HG03135 (cell line): ENCODE results near the gene MRFAP1.

Experiments used
- ATAC-seq: cut with Tn5 transposase; IDR thresholded peaks from one replicate; pipeline ENCODE4 v1.9.1; 2021; ENCODE audit warnings: mild to moderate bottlenecking, moderate library complexity; ENCODE audit not compliant: unreplicated experiment

MRFAP1 gene

DNA sequence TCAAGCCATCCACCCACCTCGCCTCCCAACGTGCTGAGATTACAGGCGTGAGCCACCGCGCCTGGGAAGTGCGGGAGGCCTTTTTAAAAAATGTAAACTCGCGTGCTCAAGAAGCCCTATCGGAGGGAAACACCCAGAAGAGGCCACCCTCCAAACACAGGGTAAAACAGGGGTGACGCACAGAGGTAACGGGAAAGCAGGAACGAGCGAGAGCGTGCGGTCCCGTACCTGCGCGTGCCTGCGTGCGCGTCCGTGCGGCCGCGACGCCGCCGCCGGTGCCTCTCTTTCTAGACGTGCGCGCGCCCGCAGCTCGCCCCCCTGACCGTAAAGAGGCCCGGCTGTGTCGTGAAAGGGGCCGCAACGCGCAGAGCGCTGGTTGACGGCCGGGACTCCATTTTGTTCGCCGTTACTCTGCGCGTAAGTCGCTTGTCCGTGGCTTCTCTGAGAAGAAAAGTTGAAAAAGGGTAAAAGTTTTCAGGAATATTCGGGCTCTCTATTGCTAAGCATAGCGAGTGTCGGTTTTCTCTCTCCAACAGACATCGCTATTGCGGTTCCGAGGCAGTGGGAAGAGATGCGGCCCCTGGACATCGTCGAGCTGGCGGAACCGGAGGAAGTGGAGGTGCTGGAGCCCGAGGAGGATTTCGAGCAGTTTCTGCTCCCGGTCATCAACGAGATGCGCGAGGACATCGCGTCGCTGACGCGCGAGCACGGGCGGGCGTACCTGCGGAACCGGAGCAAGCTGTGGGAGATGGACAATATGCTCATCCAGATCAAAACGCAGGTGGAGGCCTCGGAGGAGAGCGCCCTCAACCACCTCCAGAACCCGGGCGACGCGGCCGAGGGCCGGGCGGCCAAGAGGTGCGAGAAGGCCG, at the start of gene MRFAP1:
Gene MRFAP1 (plus strand): TSS at position 394 of the 872 bp plus-strand sequence. CDS start 178 bp downstream, at position 572.
- ATAC-seq = peak; percentile 77

- no peak for ATAC-seq
These were observed 49.2 kb upstream of the MRFAP1 start for GRCh38 chr4:6591313-6591712.

DNA sequence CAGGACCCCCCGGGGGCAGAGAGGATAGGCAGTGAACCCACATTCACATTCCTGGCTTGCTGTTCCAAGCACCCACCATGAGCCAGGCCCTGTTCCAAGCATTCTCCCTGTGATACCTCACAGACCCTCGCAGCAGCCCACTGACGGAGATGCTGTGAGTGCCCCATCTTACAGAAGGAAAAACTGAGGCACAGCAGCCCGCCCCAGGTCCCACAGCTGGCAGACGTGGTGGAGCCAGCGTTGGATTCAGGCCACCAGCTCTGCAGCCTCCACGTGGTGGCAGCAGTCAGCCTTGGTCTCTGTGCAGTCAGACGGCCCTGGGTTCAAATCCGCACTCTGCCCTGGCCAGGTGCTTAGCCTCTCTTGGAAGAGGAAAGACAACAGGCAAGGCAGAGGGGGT, 48.7 kb upstream of the MRFAP1 start:
- ATAC-seq = no peak

DNA sequence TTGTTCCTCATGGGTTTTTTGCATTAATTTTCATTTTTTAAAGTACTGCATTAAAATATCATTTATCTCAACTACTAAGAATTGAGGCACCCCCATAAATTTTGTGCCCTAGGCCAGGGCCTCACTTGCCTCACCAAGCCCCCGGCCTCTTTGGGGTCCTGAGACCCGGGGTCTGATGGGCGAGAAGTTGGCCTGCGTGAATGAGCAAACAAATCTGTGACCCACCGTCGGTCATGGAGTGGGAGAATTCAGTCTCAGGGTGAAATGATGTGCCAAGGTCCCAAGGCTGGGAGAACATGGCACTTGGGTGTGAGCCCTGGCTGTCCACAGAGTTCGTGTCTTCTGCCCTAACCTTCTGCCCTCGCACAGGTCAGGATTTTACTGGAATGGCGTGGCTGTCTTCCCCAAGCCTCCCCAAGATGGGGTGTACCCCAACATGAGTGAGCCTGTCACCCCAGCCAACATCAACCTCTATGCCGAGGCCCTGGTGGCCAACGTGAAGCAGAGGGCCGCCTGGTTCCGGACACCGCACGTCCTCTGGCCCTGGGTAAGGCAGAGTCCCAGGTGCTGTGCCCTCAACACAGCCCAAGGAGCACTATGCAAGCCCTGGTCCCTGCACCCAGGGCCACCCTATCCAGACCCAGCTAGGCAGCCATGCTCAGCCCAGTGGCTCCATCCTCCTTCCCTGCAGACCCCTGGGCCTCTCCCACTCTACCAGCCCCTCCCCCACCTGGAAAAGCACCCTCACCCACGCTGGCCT, 47.5 kb upstream of the MRFAP1 start:
- no peak for ATAC-seq

DNA sequence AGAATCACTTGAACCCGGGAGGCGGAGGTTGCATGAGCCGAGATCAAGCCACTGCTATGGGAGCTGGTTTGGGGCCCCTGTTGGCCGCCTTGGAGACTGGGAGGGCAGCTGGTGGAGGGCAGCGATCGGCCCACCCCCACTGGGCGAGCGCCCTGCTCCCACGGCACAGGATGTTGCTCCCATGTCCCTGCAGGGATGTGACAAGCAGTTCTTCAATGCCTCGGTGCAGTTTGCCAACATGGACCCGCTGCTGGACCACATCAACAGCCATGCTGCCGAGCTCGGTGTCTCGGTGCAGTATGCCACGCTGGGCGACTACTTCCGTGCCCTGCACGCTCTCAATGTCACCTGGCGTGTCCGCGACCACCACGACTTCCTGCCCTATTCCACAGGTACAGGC, 46.1 kb upstream of the MRFAP1 start:
- no peak for ATAC-seq

DNA sequence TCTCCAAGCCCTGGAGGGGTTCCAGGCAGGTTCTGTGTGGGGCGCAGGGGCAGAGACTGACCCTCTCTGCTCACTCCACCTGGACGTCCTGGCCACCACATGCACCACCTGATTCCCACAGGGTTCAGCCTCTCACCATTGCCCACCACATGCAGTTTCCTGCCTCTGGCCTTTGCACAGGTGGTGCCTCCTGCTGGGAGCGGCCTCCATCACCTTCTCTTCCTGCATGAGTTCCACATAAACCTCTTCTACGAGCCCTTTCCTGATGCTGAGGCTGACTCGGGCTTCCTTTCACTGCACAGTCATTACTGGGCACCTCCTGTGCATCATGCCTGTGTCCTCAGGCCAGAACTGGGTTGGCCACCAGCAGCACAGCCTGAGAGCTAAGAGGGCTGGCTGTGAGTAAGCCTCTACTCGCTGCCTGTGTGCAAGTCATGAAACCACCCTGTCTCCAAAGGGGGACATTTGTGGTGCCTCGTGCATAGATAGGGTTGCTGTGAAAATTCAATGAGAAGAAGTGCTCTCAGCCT, 45.6 kb upstream of the MRFAP1 start:
- ATAC-seq = no peak

DNA sequence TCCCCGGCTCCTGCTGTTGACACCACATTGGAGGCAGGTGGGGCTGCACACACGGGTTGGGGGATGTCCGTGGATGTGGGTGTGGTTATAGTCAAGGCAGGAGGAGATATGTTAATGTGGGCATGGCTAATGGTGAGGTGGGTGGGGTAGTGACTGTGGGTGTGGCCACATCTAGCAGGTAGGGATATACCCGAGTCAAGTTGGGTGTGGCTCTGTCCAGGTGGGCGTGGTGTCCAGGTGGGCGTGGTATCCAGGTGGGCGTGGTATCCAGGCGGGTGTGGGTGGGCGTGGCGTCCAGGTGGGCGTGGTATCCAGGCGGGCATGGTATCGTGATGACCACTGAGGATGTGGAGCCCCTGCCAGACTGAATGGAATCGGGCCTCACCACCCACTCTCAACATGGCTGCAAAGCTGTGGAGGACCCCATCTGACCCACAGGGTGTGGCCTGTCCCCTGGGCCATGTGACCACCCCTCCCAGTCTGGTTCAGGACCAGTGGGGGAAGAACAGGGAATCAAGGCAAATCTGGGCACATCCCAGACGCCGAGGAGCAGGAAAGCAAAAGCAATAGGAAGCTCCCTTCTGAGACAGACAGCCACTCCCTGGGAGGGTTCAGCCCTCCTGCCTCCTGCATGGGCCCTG, 44.5 kb upstream of the MRFAP1 start:
- ATAC-seq = no peak

DNA sequence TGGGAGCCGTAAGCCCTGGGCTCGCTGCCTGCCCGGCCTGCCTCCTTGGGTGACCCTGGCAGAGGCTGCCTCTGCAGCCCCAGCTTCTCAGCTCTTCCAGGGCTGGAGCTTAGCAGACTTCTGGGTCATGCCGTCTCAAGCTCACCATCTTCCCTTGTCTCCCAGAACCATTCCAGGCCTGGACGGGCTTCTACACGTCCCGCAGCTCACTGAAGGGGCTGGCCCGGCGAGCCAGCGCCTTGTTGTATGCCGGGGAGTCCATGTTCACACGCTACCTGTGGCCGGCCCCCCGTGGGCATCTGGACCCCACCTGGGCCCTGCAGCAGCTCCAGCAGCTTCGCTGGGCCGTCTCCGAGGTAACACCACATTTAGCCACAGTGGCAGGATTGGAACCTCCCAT, 43.5 kb upstream of the MRFAP1 start:
- no peak for ATAC-seq

DNA sequence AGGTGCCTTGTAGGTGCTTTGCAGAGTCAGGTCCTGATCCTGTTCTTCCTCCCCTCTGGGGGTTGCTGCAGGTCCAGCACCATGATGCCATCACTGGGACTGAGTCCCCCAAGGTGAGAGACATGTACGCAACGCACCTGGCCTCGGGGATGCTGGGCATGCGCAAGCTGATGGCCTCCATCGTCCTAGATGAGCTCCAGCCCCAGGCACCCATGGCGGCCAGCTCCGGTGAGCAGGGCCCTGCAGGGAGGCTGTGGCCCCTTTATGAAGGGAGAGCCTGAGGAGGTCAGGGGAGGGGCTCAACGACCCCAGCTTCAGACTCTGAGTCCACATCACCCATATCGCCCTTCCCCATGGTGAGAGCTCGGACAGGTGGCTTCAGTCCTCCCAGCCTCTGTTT, 42.4 kb upstream of the MRFAP1 start:
- no peak for ATAC-seq

- ATAC-seq = no peak
These were observed 41.8 kb upstream of the MRFAP1 start for GRCh38 chr4:6598641-6599040.

DNA sequence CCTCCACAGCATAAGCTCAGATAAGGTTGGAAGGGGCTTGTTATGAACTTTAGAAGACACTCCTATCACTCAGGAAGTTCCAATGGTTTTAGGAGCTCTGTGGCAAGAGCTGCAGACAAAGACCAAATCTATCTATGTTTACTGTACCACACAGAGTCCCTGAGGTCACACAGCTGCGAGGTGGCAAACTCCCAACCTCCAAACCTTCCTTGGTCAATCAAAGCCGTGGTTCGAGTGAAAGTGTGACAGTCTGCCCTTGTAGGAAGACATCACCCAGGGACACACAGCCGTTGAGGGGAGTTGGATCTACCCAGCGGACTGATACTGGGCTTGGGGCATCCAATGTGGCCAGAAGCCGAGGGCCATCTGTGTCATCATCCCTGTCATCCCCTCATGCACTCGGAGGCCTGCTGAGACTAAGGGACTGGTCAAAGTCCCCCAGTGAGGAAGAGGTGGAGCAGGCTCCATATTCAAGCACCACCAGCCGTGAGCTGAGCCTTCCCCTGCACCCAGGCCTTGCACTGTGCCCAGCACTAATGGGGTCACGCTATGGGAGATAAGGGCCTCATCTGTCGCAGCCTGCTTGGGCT, 38.7 kb upstream of the MRFAP1 start:
- ATAC-seq = no peak

DNA sequence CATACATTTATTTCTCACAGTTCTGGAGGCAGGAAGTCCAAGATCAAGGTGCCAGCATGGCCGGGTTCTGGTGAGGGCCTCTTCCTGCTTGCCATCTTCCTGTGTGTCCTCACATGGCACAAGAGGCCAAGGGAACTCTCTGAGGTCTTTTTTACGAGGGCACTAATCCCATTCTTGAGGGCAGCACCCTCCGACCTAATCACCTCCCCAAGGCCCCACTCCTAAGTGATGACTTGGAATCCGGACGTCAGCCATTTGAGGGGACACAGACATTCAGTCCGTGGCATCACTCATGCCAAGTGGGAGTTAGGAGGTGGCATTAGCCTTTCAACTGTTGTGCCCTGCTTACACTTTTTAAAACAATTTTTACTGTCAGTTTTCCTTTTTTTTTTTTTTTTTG, 38.2 kb upstream of the MRFAP1 start:
- ATAC-seq = no peak

GRCh38 chr4:6603128-6603527, 37.4 kb upstream of the MRFAP1 start:
- no peak for ATAC-seq

DNA sequence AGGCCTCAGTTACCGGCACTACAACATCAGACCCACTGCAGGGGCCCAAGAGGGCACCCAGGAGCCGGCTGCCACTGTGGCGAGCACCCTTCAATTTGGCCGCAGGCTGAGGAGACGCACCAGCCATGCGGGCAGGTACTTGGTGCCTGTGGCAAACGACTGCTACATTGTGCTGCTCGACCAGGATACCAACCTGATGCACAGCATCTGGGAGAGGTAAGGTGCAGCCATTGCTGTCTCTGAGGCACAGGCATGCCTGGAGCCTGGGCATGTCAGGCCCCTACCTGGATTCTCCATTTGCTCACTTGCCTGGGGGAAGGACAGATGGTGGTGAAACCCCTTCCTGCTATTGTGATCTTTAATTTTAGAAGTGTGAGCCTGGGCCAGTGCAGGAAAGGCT, 35.4 kb upstream of the MRFAP1 start:
- ATAC-seq = no peak

- no peak for ATAC-seq
These were observed 34.9 kb upstream of the MRFAP1 start for GRCh38 chr4:6605605-6606004.

DNA sequence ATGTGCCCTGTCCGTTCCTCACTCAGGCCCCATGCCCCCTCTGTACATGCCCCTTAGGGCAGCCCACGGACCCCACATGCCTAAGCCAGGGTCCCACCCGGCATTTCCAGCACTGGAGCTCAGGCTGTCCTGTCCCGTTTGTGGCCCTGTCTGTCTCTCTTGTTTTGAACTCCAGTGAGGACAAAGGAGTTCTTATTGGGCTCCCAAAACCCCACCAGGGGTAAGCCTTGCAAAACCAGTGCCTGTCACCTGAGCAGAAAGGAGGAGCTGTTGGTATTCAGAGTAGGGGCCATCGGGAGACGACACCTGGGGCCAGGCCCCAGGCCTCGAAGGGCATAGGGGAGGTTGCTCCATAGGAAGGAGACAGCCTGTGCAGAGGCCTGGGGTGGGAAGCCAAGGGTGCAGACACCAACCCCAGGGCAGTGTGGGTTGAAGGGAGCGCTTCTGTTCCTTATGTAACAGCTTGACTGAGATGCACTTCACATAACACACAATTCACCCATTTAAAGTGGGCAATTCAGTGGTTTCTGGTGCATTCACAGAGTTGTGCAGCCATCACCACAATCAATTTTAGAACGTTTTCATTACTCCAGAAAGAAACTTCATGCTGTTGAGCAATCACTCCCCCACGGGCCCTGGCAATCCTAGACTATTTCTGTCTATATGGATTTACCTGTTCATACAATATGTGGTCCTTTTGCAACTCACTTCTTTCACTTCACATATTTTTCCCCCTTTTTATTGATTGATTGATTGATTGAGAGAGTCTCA, 33.8 kb upstream of the MRFAP1 start:
- no peak for ATAC-seq

DNA sequence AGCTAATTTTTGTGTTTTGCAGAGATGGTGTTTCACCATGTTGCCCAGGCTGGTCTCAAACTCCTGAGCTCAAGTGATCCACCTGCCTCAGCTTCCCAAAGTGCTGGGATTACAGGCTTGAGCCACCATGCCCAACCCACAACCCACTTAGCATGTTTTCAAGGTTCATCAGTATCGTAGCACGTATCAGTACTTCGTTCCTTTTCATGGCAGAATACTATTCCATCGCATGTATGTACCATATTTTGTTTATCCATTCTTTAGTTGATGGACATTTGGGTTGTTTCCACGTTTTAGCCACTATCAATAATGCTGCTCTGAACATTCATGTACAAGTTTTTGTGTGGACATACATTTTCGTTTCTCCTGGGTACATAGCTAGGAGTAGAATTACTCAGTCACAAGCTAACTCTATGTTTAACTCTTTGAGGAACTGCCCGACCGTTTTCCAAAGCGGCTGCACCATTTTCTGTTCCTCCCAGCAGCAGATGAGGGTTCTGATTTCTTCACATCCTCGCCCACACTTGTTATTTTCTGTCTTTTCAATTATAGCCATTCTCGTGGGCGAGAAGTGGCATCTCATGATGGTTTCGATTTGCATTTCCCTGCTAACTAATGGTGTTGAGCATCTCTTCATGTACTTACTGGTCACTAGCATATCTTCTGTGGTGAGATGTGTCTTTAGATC, 33.0 kb upstream of the MRFAP1 start:
- no peak for ATAC-seq

DNA sequence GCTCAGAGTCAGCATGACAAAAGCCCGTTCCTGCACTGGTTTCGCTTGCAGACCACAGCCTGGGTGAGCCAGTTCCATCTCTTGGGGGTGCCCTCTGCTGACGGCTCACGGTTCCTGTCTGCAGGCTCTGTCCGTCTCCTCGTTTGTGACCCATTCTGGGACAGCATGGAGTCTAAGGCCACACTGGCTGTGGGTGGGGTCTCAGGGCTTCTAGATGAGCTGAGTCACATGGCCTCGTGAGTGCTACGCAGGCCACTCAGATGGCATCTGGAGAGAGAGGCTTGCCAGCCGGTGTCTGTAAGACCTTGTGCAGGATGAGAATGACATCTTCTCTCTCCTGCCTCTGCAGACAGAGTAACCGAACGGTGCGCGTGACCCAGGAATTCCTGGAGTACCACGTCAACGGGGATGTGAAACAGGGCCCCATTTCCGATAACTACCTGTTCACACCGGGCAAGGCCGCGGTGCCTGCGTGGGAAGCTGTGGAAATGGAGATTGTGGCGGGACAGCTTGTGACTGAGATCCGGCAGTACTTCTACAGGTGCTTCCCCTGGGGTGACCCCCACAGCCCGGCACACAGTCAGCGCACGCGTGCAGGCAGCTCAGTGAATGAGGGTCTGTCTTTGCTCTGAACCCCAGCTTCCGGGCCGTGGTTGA, 31.6 kb upstream of the MRFAP1 start:
- ATAC-seq = no peak

DNA sequence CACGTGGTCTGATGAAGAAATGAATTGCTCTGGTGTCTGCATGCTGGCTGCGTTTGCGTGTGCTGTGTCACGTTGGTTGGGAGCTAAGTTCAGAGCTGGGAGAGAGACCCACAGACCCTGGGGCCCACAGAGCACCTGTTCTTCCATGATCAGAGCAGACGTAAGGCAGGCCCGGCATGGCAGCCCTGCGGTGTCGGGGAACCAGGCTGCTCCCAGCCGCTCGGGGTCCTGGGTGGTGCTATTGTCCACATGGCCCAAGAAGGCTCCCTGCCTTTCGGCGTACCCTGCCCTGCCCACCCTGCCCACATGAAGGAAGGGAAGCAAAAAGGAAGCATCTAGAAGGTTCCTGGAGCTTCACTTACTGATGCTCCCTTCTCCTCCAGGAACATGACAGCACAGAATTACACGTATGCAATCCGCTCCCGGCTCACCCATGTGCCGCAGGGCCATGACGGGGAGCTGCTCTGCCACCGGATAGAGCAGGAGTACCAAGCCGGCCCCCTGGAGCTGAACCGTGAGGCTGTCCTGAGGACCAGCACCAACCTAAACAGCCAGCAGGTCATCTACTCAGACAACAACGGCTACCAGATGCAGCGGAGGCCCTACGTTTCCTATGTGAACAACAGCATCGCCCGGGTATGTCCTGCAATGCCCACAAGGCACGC, 30.9 kb upstream of the MRFAP1 start:
- no peak for ATAC-seq
